ENCODE data around the gene HOXC10. TPM values are rescaled to one million over a fixed set of nuclear protein-coding genes. Genes with fewer than 3 reads are reported as not detected.

HOXC10 gene
- polyA plus RNA-seq, 1 donor (not counting 4 experiments of a cell fraction or from before 2014, with no cell fraction given) = 14.1 TPM

DNA sequence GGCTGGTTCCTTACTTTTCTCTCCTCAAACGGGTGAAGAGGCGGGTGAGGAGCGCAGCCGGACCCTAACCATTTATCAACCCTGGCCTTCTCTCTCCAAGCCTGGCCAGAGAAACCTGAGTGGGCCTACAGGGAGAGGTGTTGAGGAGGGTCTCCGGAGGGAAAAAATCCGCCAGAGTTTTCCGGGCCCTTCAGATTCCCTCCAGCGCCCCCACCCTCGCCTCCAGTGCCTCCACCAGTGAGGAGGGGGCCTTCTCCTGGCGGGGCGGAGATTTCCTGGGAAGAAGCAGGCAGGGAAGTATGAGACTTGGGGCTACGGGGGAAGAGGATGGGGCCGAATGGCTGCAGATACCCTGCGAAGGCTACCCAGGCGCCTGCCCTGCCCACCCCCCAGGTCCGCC lies 46.5 kb downstream of the HOXC10 start:
- Histone ChIP-seq H3K9me3 (ENCODE audit: control insufficient read depth, low read depth, low read length) (no peaks in the 10 kb centered on the region), H3K9me1 (ENCODE audit: control insufficient read depth, extremely low read depth, insufficient read depth, low read length) (no peaks in the 10 kb centered on the region), H3K27me3 (ENCODE audit: control insufficient read depth, extremely low read depth, insufficient read depth, low read length) (no peaks in the 10 kb centered on the region), H2AFZ (ENCODE audit: control insufficient read depth, low read length) (no peak overlapping the region), H3K9ac (ENCODE audit: control insufficient read depth, extremely low read depth, insufficient read depth, low read length) (no peak overlapping the region), H3K36me3 (ENCODE audit: control insufficient read depth in 2 of 2, extremely low read depth in 1 of 2, insufficient read depth in 2 of 2, low read length in 2 of 2) (peaks cover 0 to 1% of the 10 kb centered on the region in 2 experiments), H3K4me2 (ENCODE audit: control insufficient read depth, extremely low read depth, insufficient read depth, low read depth, low read length) (no peak overlapping the region), H4K20me1 (ENCODE audit: control insufficient read depth, extremely low read depth, insufficient read depth, low read length) (no peaks in the 10 kb centered on the region), H3K4me1 (ENCODE audit: control insufficient read depth, extremely low read depth, insufficient read depth, low read length) (peaks cover 34% of the 10 kb centered on the region), H3K4me3 (ENCODE audit: control insufficient read depth in 2 of 3, extremely low read depth in 1 of 3, insufficient read depth in 2 of 3, low read depth in 1 of 3, low read length in 3 of 3) (no peak overlapping the region), H3K27ac (ENCODE audit: control insufficient read depth, insufficient read depth, low read length) (no peak overlapping the region), H3K79me2 (ENCODE audit: control insufficient read depth, insufficient read depth, low read length) (peaks cover 26% of the 10 kb centered on the region)
- dilution Hi-C loops (cut with MboI; ENCODE audit: extremely low pct_ligation_motif_present, low sequenced_read_pairs) = no loop called here
- no peak for FAIRE-seq
- no peak for DNase-seq (ENCODE audit: low read depth, low spot score)
- TF ChIP-seq EZH2 (IDR thresholded peaks at IDR 0.05; ENCODE audit: low read length) = no peak
- TF ChIP-seq, protein P1, sequence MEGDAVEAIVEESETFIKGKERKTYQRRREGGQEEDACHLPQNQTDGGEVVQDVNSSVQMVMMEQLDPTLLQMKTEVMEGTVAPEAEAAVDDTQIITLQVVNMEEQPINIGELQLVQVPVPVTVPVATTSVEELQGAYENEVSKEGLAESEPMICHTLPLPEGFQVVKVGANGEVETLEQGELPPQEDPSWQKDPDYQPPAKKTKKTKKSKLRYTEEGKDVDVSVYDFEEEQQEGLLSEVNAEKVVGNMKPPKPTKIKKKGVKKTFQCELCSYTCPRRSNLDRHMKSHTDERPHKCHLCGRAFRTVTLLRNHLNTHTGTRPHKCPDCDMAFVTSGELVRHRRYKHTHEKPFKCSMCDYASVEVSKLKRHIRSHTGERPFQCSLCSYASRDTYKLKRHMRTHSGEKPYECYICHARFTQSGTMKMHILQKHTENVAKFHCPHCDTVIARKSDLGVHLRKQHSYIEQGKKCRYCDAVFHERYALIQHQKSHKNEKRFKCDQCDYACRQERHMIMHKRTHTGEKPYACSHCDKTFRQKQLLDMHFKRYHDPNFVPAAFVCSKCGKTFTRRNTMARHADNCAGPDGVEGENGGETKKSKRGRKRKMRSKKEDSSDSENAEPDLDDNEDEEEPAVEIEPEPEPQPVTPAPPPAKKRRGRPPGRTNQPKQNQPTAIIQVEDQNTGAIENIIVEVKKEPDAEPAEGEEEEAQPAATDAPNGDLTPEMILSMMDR (optimal IDR thresholded peaks at IDR 0.05 in 1 of 3, IDR thresholded peaks at IDR 0.05 in 1 of 3, conservative IDR thresholded peaks at IDR 0.05 in 1 of 3; ENCODE audit: extremely low read depth in 1 of 3, insufficient read depth in 2 of 3, low read length in 3 of 3) = no peak

DNA sequence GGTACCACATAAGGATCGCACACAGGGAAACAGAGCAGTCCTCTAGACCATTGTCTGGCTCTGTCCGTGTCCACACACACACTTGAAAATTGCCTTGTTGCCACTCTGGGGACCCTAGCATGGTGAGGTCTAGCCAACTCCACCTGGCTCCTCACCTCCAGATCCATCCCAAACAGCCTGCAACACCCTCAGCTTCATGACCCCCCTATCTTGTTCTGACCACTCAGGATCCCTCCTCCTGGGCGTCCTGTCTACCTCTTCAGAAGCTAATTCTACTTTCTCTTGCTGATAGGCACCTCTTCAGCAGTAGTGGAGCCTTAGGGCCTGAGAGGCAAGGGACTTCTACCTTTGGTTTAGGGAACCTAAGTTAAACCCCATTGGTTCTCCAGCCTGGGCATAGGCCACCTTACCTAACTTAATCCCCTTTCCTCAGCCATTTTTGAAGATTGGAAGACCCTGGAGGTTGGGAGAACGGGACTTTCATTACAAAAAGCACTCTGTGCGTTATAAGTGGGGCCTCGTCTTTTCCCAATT lies 47.2 kb downstream of the HOXC10 start:
- TF ChIP-seq, protein P1 (optimal IDR thresholded peaks at IDR 0.05 in 1 of 3, IDR thresholded peaks at IDR 0.05 in 1 of 3, conservative IDR thresholded peaks at IDR 0.05 in 1 of 3; ENCODE audit: extremely low read depth in 1 of 3, insufficient read depth in 2 of 3, low read length in 3 of 3) = no peak
- TF ChIP-seq EZH2 (IDR thresholded peaks at IDR 0.05; ENCODE audit: low read length) = no peak
- H4K20me1 ChIP-seq (ENCODE audit: control insufficient read depth, extremely low read depth, insufficient read depth, low read length) = no peaks in the 10 kb centered on the region
- no peaks in the 10 kb centered on the region for H3K9me1 ChIP-seq (ENCODE audit: control insufficient read depth, extremely low read depth, insufficient read depth, low read length)
- no peak overlapping the region for H3K4me2 ChIP-seq (ENCODE audit: control insufficient read depth, extremely low read depth, insufficient read depth, low read depth, low read length)
- no peak overlapping the region for H3K9ac ChIP-seq (ENCODE audit: control insufficient read depth, extremely low read depth, insufficient read depth, low read length)
- dilution Hi-C loops (cut with MboI; ENCODE audit: extremely low pct_ligation_motif_present, low sequenced_read_pairs) = no loop called here
- peaks cover 39% of the 10 kb centered on the region for H3K4me1 ChIP-seq (ENCODE audit: control insufficient read depth, extremely low read depth, insufficient read depth, low read length)
- FAIRE-seq (no peak), DNase-seq (ENCODE audit: low read depth, low spot score) (no peak)
- no peak overlapping the region for H2AFZ ChIP-seq (ENCODE audit: control insufficient read depth, low read length)
- H3K79me2 ChIP-seq (ENCODE audit: control insufficient read depth, insufficient read depth, low read length) = peaks cover 21% of the 10 kb centered on the region
- peaks cover 0 to 1% of the 10 kb centered on the region in 2 experiments for H3K36me3 ChIP-seq (ENCODE audit: control insufficient read depth in 2 of 2, extremely low read depth in 1 of 2, insufficient read depth in 2 of 2, low read length in 2 of 2)
- no peaks in the 10 kb centered on the region for H3K27me3 ChIP-seq (ENCODE audit: control insufficient read depth, extremely low read depth, insufficient read depth, low read length)
- H3K9me3 ChIP-seq (ENCODE audit: control insufficient read depth, low read depth, low read length) = no peaks in the 10 kb centered on the region
- H3K4me3 ChIP-seq (ENCODE audit: control insufficient read depth in 2 of 3, extremely low read depth in 1 of 3, insufficient read depth in 2 of 3, low read depth in 1 of 3, low read length in 3 of 3) = no peak overlapping the region
- H3K27ac ChIP-seq (ENCODE audit: control insufficient read depth, insufficient read depth, low read length) = no peak overlapping the region

All from keratinocyte (primary cell).